Gastrocnemius medialis (tissue), 4 donors: ENCODE measurements around the gene CUL2.

Source experiments
- POLR2A ChIP-seq, 2 donors: fragments of 450-650 bp; IDR thresholded peaks; one replicate each; pipeline ENCODE4 v1.6.1; 2017; ENCODE audit warnings: antibody characterized with exemption in 2 of 2, mild to moderate bottlenecking in 2 of 2, moderate library complexity in 2 of 2
- TF ChIP-seq, protein P1 (sequence below), 5 experiments: fragments of 450-650 bp in 3 of 5; fragments of 200-600 bp in 2 of 5; sonication (generic) in 2 of 5; IDR thresholded peaks in 4 of 5; conservative IDR thresholded peaks in 1 of 5; 1 replicate in 4 of 5; 2 replicates in 1 of 5; pipeline ENCODE4 v1.5.1; 2016 to 2019; ENCODE audit warnings: antibody characterized with exemption in 5 of 5, mild to moderate bottlenecking in 3 of 5, moderate library complexity in 3 of 5

DNA sequence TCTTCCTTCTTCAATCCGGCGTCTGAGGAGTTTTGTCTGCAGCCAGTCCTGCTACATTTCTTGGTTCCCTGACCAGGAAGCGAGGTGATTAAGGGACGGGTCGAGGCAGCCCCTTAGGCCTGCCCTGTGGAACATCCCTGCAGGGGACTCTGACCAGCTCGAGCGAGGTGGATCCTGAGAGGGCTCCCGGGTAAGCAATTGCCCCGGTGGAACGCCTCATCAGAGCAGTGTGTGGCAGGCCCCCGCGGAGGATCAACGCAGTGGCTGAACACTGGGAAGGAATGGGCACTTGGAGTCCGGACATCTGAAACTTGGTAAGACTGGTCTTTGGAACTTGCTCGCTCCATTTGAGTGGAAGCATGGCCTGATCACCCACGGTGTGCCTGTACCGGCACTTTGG is 121.0 kb downstream of the CUL2 start:
- TF ChIP-seq POLR2A (IDR thresholded peaks at IDR 0.05), result no peak
- TF ChIP-seq, protein P1, sequence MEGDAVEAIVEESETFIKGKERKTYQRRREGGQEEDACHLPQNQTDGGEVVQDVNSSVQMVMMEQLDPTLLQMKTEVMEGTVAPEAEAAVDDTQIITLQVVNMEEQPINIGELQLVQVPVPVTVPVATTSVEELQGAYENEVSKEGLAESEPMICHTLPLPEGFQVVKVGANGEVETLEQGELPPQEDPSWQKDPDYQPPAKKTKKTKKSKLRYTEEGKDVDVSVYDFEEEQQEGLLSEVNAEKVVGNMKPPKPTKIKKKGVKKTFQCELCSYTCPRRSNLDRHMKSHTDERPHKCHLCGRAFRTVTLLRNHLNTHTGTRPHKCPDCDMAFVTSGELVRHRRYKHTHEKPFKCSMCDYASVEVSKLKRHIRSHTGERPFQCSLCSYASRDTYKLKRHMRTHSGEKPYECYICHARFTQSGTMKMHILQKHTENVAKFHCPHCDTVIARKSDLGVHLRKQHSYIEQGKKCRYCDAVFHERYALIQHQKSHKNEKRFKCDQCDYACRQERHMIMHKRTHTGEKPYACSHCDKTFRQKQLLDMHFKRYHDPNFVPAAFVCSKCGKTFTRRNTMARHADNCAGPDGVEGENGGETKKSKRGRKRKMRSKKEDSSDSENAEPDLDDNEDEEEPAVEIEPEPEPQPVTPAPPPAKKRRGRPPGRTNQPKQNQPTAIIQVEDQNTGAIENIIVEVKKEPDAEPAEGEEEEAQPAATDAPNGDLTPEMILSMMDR (IDR thresholded peaks at IDR 0.05 in 4 of 5, conservative IDR thresholded peaks at IDR 0.05 in 1 of 5), result no peak
